Liver (tissue), 9 donors: ENCODE measurements around the gene WLS. TPM values are rescaled to one million over a fixed set of nuclear protein-coding genes. Genes with fewer than 3 reads are reported as not detected.

Source experiments
- DNase-seq: peaks from one replicate; pipeline ENCODE4 v3.0.0-alpha.2; 2017; ENCODE audit warnings: low spot score
- H3K27ac ChIP-seq, 2 donors: one replicate each; pipeline ENCODE4 v1.7.0; 2013; ENCODE audit warnings: inconsistent platforms in 2 of 2, low read length in 2 of 2, control low read depth in 1 of 2, low read depth in 1 of 2, mild to moderate bottlenecking in 1 of 2
- H3K27me3 ChIP-seq, 4 donors: one replicate each; pipeline versions ENCODE4 v1.6.1 to v1.7.0; 2013; ENCODE audit warnings: low read length in 3 of 4, inconsistent platforms in 1 of 4, mild to moderate bottlenecking in 1 of 4, moderate library complexity in 1 of 4; ENCODE audit not compliant: control insufficient read depth in 4 of 4, insufficient read depth in 4 of 4
- H3K36me3 ChIP-seq, 4 donors: one replicate each; pipeline versions ENCODE4 v1.6.1 to v1.7.0; 2013; ENCODE audit warnings: low read length in 3 of 4, mild to moderate bottlenecking in 3 of 4, low read depth in 1 of 4, moderate library complexity in 1 of 4; ENCODE audit not compliant: control insufficient read depth in 4 of 4, insufficient read depth in 3 of 4
- H3K4me1 ChIP-seq, 4 donors: one replicate each; pipeline versions ENCODE4 v1.6.1 to v1.7.0; 2013; ENCODE audit warnings: low read length in 3 of 4, mild to moderate bottlenecking in 3 of 4, moderate library complexity in 1 of 4; ENCODE audit not compliant: control insufficient read depth in 4 of 4, insufficient read depth in 4 of 4
- H3K4me3 ChIP-seq, 3 donors: one replicate each; pipeline versions ENCODE4 v1.6.1 to v1.7.0; 2013; ENCODE audit warnings: low read length in 3 of 3, control low read depth in 1 of 3, low read depth in 1 of 3, mild to moderate bottlenecking in 1 of 3
- H3K9ac ChIP-seq, 2 donors: one replicate each; pipeline ENCODE4 v1.7.0; 2013; ENCODE audit warnings: low read length in 2 of 2, mild to moderate bottlenecking in 2 of 2, moderate library complexity in 2 of 2, control low read depth in 1 of 2, low read depth in 1 of 2
- H3K9me3 ChIP-seq, 4 donors: one replicate each; pipeline versions ENCODE4 v1.6.1 to v1.7.0; 2013; ENCODE audit warnings: low read length in 3 of 4; ENCODE audit not compliant: control insufficient read depth in 4 of 4
- FOXA1 ChIP-seq: IDR thresholded peaks from 2 replicates; pipeline ENCODE4 v1.6.1; 2016; ENCODE audit warnings: antibody characterized with exemption
- FOXA2 ChIP-seq: IDR thresholded peaks from 2 replicates; pipeline ENCODE4 v1.6.1; 2016; ENCODE audit warnings: antibody characterized with exemption
- GABPA ChIP-seq, 2 donors: IDR thresholded peaks in 1 of 2; conservative IDR thresholded peaks in 1 of 2; 2 replicates each; pipeline ENCODE4 v1.6.1; 2016; ENCODE audit warnings: antibody characterized with exemption in 2 of 2, mild to moderate bottlenecking in 1 of 2, moderate library complexity in 1 of 2
- HNF4A ChIP-seq, 2 donors: conservative IDR thresholded peaks; 2 replicates each; pipeline ENCODE4 v1.6.1; 2016; ENCODE audit warnings: antibody characterized with exemption in 2 of 2, mild to moderate bottlenecking in 2 of 2
- MAX ChIP-seq: IDR thresholded peaks from 2 replicates; pipeline ENCODE4 v1.6.1; 2016; ENCODE audit warnings: antibody characterized with exemption
- NR2F2 ChIP-seq: IDR thresholded peaks from 2 replicates; pipeline ENCODE4 v1.6.1; 2016; ENCODE audit warnings: antibody characterized with exemption
- RAD21 ChIP-seq, 2 donors: IDR thresholded peaks; 2 replicates each; pipeline ENCODE4 v1.6.1; 2016; ENCODE audit warnings: antibody characterized with exemption in 2 of 2, mild to moderate bottlenecking in 2 of 2
- RXRA ChIP-seq, 2 donors: IDR thresholded peaks; 2 replicates each; pipeline ENCODE4 v1.6.1; 2017 to 2018; ENCODE audit warnings: antibody characterized with exemption in 2 of 2, mild to moderate bottlenecking in 1 of 2
- SP1 ChIP-seq: IDR thresholded peaks from 2 replicates; pipeline ENCODE4 v1.6.1; 2018; ENCODE audit warnings: antibody characterized with exemption, mild to moderate bottlenecking
- TAF1 ChIP-seq: conservative IDR thresholded peaks from 2 replicates; pipeline ENCODE4 v1.6.1; 2016; ENCODE audit warnings: antibody characterized with exemption, mild to moderate bottlenecking
- YY1 ChIP-seq: IDR thresholded peaks from 2 replicates; pipeline ENCODE4 v1.6.1; 2016; ENCODE audit warnings: antibody characterized with exemption, mild to moderate bottlenecking
- WGBS: extraction: QIAGEN DNeasy Blood & Tissue Kit; methylation state at CpG from one replicate; pipeline ENCODE4 v1.1.7; 2013; 5-methylcytosine and 5-hydroxymethylcytosine counted together
- polyA plus RNA-seq, 2 donors: library from polyadenylated mRNA; stranded (reverse) in 1 of 2; unstranded in 1 of 2; fragments of 200-250 nt in 1 of 2; fragments of >200 nt in 1 of 2; fragmentation: Nextera tagmentation in 1 of 2; extraction: Ambion mirVana in 1 of 2; gene quantifications; one replicate each; pipeline versions ENCODE4 v1.2.1 to v1.2.3, GENCODE V29; 2013 to 2015
- total RNA-seq, 2 donors: library from RNA; depleted of rRNA; stranded (reverse); fragments of >200 nt; gene quantifications; one replicate each; pipeline ENCODE4 v1.2.3, GENCODE V29; 2014
- TF ChIP-seq, protein P1 (sequence below): fragments of 150-350 bp; IDR thresholded peaks from 2 replicates; pipeline ENCODE4 v1.5.1; 2017; ENCODE audit warnings: improper control_type of control experiment, low read depth, low read length; ENCODE audit not compliant: missing input control
- TF ChIP-seq, protein P2 (sequence below): IDR thresholded peaks from 2 replicates; pipeline ENCODE4 v1.6.1; 2016; ENCODE audit warnings: antibody characterized with exemption, mild to moderate bottlenecking
- donor health status: healthy.
- donor health status: healthy.
- donor health status: healthy.
- donor health status: healthy.
- donor health status: healthy.

Gene WLS
- total and polyA plus RNA-seq, 4 donors: 3.2 to 12.5 (median 7.7) TPM

GRCh38 chr1:68083686-68084085 is 148.6 kb downstream of the WLS start:
- TF ChIP-seq NR2F2 (no peak), RXRA (IDR thresholded peaks at IDR 0.05) (no peak), GABPA (IDR thresholded peaks at IDR 0.05 in 1 of 2, conservative IDR thresholded peaks at IDR 0.05 in 1 of 2) (no peak), MAX (no peak), TAF1 (no peak), YY1 (no peak)
- TF ChIP-seq, protein P1, sequence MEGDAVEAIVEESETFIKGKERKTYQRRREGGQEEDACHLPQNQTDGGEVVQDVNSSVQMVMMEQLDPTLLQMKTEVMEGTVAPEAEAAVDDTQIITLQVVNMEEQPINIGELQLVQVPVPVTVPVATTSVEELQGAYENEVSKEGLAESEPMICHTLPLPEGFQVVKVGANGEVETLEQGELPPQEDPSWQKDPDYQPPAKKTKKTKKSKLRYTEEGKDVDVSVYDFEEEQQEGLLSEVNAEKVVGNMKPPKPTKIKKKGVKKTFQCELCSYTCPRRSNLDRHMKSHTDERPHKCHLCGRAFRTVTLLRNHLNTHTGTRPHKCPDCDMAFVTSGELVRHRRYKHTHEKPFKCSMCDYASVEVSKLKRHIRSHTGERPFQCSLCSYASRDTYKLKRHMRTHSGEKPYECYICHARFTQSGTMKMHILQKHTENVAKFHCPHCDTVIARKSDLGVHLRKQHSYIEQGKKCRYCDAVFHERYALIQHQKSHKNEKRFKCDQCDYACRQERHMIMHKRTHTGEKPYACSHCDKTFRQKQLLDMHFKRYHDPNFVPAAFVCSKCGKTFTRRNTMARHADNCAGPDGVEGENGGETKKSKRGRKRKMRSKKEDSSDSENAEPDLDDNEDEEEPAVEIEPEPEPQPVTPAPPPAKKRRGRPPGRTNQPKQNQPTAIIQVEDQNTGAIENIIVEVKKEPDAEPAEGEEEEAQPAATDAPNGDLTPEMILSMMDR: no peak
- H3K27me3 ChIP-seq: no peaks in the 10 kb centered on the region
- no peak overlapping the region for H3K27ac ChIP-seq
- no peak overlapping the region for H3K9ac ChIP-seq
- no peaks in the 10 kb centered on the region for H3K4me1 ChIP-seq
- no peaks in the 10 kb centered on the region for H3K36me3 ChIP-seq
- no peaks in the 10 kb centered on the region for H3K9me3 ChIP-seq
- WGBS: 46% methylated on average over 2 of the region's 2 CpGs
- no peak for DNase-seq
- no peak overlapping the region for H3K4me3 ChIP-seq

- TF ChIP-seq SP1 (no peak), HNF4A (conservative IDR thresholded peaks at IDR 0.05) (no peak), FOXA2 (no peak), YY1 (no peak), NR2F2 (no peak), RAD21 (IDR thresholded peaks at IDR 0.05) (no peak), FOXA1 (no peak), TAF1 (no peak)
- TF ChIP-seq, protein P1: no peak
- TF ChIP-seq, protein P2, sequence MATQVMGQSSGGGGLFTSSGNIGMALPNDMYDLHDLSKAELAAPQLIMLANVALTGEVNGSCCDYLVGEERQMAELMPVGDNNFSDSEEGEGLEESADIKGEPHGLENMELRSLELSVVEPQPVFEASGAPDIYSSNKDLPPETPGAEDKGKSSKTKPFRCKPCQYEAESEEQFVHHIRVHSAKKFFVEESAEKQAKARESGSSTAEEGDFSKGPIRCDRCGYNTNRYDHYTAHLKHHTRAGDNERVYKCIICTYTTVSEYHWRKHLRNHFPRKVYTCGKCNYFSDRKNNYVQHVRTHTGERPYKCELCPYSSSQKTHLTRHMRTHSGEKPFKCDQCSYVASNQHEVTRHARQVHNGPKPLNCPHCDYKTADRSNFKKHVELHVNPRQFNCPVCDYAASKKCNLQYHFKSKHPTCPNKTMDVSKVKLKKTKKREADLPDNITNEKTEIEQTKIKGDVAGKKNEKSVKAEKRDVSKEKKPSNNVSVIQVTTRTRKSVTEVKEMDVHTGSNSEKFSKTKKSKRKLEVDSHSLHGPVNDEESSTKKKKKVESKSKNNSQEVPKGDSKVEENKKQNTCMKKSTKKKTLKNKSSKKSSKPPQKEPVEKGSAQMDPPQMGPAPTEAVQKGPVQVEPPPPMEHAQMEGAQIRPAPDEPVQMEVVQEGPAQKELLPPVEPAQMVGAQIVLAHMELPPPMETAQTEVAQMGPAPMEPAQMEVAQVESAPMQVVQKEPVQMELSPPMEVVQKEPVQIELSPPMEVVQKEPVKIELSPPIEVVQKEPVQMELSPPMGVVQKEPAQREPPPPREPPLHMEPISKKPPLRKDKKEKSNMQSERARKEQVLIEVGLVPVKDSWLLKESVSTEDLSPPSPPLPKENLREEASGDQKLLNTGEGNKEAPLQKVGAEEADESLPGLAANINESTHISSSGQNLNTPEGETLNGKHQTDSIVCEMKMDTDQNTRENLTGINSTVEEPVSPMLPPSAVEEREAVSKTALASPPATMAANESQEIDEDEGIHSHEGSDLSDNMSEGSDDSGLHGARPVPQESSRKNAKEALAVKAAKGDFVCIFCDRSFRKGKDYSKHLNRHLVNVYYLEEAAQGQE: no peak
- H3K9ac ChIP-seq: no peak overlapping the region
- DNase-seq: no peak
These were observed 150.5 kb downstream of the WLS start for GRCh38 chr1:68081775-68082283.

More at GRCh38 chr1:68081775-68082283, 150.5 kb downstream of the WLS start:
- Histone ChIP-seq H3K4me3 (no peak overlapping the region), H3K36me3 (no peaks in the 10 kb centered on the region), H3K27me3 (no peaks in the 10 kb centered on the region), H3K9me3 (no peaks in the 10 kb centered on the region), H3K4me1 (no peaks in the 10 kb centered on the region), H3K27ac (no peak overlapping the region)
